ENCODE results near the gene TCF7. TPM values are rescaled to one million over a fixed set of nuclear protein-coding genes. Genes with fewer than 3 reads are reported as not detected.
"Not testable (repeated sequence)": the region's sequence is repeated elsewhere in the genome, so short reads cannot be mapped to it uniquely, and the experiment has no call there.

TCF7 gene
- total RNA-seq, 4 donors from 2014 or later = 1.0 to 4.3 (median 2.4) TPM; not detected in 1

- H3K4me3 ChIP-seq = no peak overlapping the region
- H3K4me1 ChIP-seq = no peaks in the 10 kb centered on the region
- intact Hi-C loops (cut with DNase I; ENCODE audit: low total_unique reads) = no loop called here
- H3K27me3 ChIP-seq = no peaks in the 10 kb centered on the region
- H3K36me3 ChIP-seq = no peaks in the 10 kb centered on the region
- H3K27ac ChIP-seq = no peak overlapping the region
- no peak for TF ChIP-seq POLR2A (IDR thresholded peaks at IDR 0.05)
- no peak for TF ChIP-seq CTCF (IDR thresholded peaks at IDR 0.05)
- H3K9me3 ChIP-seq = no peaks in the 10 kb centered on the region
- DNase-seq = no peak
Measured at GRCh38 chr5:134149571-134150303, 35.3 kb downstream of the TCF7 start.

DNA sequence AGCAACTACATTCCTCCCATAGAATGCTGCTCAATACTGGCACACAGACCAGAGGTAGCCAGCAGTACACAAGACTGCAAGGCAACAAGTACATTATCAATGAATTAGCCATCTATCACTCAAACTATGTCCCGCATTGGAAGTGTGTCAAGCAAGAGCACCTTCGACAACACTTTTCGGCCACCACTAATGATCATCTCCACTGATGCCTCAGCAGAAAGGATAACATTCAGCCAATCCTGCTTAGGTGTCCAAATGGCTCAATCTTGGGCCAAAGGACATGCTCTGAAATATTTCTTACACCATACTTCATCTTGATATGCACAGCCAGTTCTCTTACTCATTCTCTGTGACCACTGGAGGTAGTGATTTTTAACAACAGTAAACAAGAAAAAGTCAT, 37.2 kb downstream of the TCF7 start:
- H3K27me3 ChIP-seq = no peaks in the 10 kb centered on the region
- no peaks in the 10 kb centered on the region for H3K4me1 ChIP-seq
- no peak for TF ChIP-seq POLR2A (IDR thresholded peaks at IDR 0.05)
- TF ChIP-seq CTCF (IDR thresholded peaks at IDR 0.05) = no peak
- H3K36me3 ChIP-seq = no peaks in the 10 kb centered on the region
- no peak overlapping the region for H3K27ac ChIP-seq
- intact Hi-C loops (cut with DNase I; ENCODE audit: low total_unique reads) = no loop called here
- no peak for DNase-seq
- H3K9me3 ChIP-seq = no peaks in the 10 kb centered on the region
- H3K4me3 ChIP-seq = no peak overlapping the region

DNA sequence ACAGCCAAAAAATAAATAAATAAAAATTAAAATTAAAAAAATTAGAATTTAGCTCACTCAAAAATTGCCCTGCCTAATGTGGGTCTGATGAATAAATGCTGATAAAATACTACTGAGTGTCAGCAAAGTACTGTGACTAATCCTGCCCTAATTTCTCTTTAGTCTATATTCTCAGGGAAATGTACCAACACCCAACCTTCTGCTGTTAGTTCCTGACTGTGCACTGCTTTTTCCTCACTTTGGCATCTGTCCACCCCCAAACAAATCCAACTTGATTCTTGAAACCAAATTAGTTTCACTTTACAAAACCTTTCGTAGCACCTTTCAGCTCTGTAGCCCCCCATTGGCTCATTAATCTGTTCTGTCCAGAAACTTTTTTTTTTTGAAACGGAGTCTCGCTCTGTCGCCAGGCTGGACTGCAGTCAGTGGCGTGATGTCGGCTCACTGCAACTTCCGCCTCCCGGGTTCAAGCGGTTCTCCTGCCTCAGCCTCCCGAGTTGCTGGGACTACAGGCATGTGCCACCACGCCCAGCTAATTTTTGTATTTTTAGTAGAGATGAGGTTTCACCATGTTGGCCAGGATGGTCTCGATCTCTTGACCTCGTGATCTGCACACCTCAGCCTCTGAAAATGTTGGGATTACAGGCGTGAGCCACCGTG, 37.8 kb downstream of the TCF7 start:
- DNase-seq; H3K36me3 ChIP-seq; H3K4me1 ChIP-seq; H3K27ac ChIP-seq; H3K4me3 ChIP-seq; H3K9me3 ChIP-seq; H3K27me3 ChIP-seq; intact Hi-C loops (cut with DNase I; ENCODE audit: low total_unique reads): not testable (repeated sequence)

- no peaks in the 10 kb centered on the region for H3K36me3 ChIP-seq
Measured at GRCh38 chr5:134153241-134153640, 38.8 kb downstream of the TCF7 start.

DNA sequence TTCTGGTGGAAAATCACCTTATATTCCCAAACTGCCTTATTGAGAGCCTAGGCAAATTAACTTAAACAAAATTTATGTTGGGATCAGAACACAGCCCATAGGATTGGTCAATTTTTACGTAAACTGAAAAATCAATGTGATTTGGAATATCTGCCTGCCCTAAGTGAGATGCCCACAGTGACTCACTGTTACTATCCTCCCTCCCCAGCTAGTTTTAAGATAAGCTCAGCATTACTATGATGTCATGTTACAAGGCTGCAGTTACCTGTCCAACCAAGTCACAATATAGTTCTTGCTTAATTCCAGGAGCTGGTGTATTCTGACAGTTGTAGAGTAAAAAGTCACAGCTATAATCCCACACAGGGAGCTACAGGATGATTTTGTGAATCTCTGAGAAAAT, 39.2 kb downstream of the TCF7 start:
- Histone ChIP-seq H3K4me1 (no peaks in the 10 kb centered on the region), H3K4me3 (no peak overlapping the region), H3K27me3 (no peaks in the 10 kb centered on the region), H3K36me3 (no peaks in the 10 kb centered on the region), H3K27ac (no peak overlapping the region), H3K9me3 (no peaks in the 10 kb centered on the region)
- DNase-seq = no peak
- intact Hi-C loops (cut with DNase I; ENCODE audit: low total_unique reads) = no loop called here
- TF ChIP-seq POLR2A (IDR thresholded peaks at IDR 0.05) (no peak), CTCF (IDR thresholded peaks at IDR 0.05) (no peak)

More at GRCh38 chr5:134153241-134153640, 38.8 kb downstream of the TCF7 start:
- no peaks in the 10 kb centered on the region for H3K9me3 ChIP-seq
- no peak for DNase-seq
- no peak overlapping the region for H3K27ac ChIP-seq
- no peaks in the 10 kb centered on the region for H3K4me1 ChIP-seq
- H3K4me3 ChIP-seq = no peak overlapping the region
- intact Hi-C loops (cut with DNase I; ENCODE audit: low total_unique reads) = no loop called here
- no peaks in the 10 kb centered on the region for H3K27me3 ChIP-seq
- TF ChIP-seq POLR2A (IDR thresholded peaks at IDR 0.05) (no peak), CTCF (IDR thresholded peaks at IDR 0.05) (no peak)

Measured in uterus (tissue), 4 donors.